Brain microvascular endothelial cell (primary cell): Measurements from ENCODE around the gene RBBP8NL.

Source experiments
- DNase-seq: peaks from one replicate; pipeline ENCODE4 v3.0.0-alpha.2; 2020
- H3K27ac ChIP-seq: fragments of 250-450 bp; sonication (Bioruptor Pico); 2 replicates; pipeline ENCODE4 v1.5.1; 2020; ENCODE audit warnings: mild to moderate bottlenecking, moderate library complexity
- H3K27me3 ChIP-seq: fragments of 250-450 bp; sonication (Bioruptor Pico); replicated peaks from 2 replicates; pipeline ENCODE4 v1.5.1; 2020; ENCODE audit warnings: mild to moderate bottlenecking
- H3K36me3 ChIP-seq: fragments of 250-450 bp; sonication (Bioruptor Pico); replicated peaks from 2 replicates; pipeline ENCODE4 v1.5.1; 2020; ENCODE audit warnings: mild to moderate bottlenecking
- H3K4me3 ChIP-seq: 2 replicates; pipeline ENCODE4 v1.5.1; 2011; ENCODE audit warnings: low read depth, mild to moderate bottlenecking, control low read depth, low read length, moderate library complexity
- in situ Hi-C: cut with HindIII; loops from 2 replicates; pipeline ENCODE4 v1.10.0; 2017; ENCODE audit warnings: low sequenced_read_pairs, low pct_ligation_motif_present
- TF ChIP-seq, protein P1 (sequence below): IDR thresholded peaks from 2 replicates; pipeline ENCODE4 v1.5.1; 2011; ENCODE audit warnings: low read depth, mild to moderate bottlenecking, moderate library complexity, low read length, control low read depth, inconsistent platforms; ENCODE audit errors: missing control alignments

The RBBP8NL gene

DNA sequence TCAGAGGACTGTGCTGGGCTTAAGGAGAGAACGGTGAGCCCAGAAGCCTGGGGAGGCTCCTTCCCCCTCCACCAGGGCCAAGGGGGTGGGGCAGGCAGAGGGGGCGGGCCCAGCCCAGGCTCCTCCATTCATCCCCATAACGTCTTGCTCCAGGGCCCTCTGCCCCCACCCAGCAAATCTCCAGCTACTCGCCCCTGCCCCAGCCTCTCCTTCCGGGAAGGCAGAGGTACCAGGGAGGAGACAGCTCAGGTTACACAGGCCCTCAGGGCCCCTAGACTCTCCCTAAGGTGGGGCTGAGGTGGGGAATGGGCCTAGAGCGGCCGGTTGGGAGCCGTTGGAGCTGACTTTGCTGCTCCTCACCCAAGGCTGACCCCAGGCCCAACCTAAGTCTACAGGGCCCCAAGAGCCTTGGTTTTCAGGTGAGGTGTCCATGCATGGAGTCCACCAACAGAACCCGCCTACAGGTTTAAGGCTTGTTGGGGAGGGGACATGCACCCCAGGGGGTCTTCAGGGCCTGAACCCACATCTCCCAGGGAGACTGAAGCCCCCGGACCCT is 61.4 kb downstream of the RBBP8NL start:
- TF ChIP-seq, protein P1, sequence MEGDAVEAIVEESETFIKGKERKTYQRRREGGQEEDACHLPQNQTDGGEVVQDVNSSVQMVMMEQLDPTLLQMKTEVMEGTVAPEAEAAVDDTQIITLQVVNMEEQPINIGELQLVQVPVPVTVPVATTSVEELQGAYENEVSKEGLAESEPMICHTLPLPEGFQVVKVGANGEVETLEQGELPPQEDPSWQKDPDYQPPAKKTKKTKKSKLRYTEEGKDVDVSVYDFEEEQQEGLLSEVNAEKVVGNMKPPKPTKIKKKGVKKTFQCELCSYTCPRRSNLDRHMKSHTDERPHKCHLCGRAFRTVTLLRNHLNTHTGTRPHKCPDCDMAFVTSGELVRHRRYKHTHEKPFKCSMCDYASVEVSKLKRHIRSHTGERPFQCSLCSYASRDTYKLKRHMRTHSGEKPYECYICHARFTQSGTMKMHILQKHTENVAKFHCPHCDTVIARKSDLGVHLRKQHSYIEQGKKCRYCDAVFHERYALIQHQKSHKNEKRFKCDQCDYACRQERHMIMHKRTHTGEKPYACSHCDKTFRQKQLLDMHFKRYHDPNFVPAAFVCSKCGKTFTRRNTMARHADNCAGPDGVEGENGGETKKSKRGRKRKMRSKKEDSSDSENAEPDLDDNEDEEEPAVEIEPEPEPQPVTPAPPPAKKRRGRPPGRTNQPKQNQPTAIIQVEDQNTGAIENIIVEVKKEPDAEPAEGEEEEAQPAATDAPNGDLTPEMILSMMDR, result no peak
- H3K36me3 ChIP-seq, result no peaks in the 10 kb centered on the region
- H3K27ac ChIP-seq, result no peak overlapping the region
- no peaks in the 10 kb centered on the region for H3K27me3 ChIP-seq
- no peak for DNase-seq
- H3K4me3 ChIP-seq, result peak overlapping the region; percentile 54
- in situ Hi-C loops, result no loop called here

DNA sequence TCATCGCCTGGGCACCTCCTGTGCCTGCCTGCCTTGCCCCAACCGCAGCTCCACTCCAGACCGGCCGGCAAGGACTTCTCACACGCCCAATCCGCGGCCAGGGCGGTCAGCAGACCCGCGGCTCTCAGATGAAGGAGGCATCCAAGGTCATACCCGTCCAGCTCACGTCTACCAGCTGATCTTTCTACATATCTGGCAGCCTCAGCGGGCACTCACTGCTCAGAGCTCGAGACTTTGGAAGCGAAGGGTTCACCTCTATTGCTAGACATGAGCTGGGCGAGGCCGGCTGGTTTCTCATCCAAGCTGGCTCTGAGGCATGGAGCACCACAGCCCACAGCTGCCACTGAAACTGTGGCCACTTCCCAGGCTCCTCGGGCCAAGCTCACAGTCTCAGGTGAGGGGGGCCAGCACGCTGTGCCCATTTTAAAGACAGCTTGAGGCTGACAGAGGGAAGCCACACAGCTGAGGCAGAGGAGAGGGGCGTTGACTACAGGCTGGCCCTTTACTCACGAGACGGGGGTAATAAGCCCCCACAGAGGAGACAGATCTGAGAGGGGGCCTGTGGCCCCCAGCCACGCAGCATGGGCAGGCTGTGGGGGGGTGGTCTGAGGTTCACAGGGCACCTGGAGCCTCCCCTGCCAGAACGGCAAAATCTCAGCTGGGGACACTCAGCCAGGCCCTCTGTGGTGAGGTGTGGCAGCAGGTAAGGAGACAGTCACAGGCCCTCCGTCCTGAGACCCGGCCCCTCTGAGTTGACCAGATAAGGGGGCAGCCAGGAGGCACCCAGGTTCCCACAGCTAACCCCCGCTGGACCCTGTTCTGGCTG is 62.2 kb downstream of the RBBP8NL start:
- Histone ChIP-seq H3K27me3 (no peaks in the 10 kb centered on the region), H3K4me3 (no peak overlapping the region), H3K27ac (peak overlapping the region; percentile 58), H3K36me3 (no peaks in the 10 kb centered on the region)
- in situ Hi-C loops, result no loop called here
- TF ChIP-seq, protein P1, result no peak
- no peak for DNase-seq

DNA sequence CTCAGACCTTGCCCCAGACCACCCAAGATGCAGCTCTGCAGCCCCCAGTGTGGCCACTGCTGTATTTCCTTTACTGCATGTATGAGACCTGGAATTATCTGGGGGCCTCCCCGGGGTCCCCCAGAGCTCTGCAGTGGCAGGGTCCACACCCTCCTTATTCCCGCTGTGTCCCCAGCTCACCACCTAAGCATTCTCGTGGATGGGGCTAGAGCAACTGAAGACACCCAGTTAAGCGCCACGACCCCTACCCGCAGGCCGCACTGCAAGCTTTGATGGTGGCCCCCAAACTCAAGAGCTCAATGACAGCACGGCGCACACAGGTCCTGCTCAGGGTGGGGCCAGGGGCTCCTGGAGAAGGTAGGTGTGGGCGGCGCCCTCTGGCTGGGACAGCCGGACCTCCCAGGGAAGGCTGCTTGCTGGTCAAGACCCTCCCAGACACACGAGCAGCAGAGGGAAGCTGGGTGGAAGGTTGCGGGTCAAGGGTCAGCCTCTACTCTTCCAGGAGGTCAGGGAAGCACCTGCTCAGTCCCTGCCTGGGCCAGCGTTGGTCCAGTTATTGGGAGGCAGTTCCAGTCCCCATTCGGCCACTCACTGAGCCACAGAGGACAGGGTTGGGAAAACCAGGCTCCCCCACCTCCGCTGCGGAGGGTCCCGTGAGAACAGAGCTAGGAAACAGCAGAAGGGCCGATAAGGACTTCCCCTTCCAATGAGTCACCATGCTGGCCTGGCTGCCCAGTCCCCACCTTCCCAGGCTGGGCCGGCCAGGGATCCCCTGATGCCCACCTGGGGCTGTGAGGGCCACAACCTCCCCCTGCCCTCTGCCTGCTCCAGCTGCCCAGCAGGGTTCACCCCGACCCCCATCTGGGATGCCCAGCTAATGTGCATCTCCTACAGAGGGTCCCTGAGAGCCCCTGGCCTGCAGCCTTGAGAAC is 63.2 kb downstream of the RBBP8NL start:
- Histone ChIP-seq H3K27me3 (no peaks in the 10 kb centered on the region), H3K36me3 (no peaks in the 10 kb centered on the region), H3K27ac (peak overlapping the region; percentile 58), H3K4me3 (no peak overlapping the region)
- TF ChIP-seq, protein P1, result no peak
- in situ Hi-C loops, result no loop called here
- DNase-seq, result peak; percentile 57

DNA sequence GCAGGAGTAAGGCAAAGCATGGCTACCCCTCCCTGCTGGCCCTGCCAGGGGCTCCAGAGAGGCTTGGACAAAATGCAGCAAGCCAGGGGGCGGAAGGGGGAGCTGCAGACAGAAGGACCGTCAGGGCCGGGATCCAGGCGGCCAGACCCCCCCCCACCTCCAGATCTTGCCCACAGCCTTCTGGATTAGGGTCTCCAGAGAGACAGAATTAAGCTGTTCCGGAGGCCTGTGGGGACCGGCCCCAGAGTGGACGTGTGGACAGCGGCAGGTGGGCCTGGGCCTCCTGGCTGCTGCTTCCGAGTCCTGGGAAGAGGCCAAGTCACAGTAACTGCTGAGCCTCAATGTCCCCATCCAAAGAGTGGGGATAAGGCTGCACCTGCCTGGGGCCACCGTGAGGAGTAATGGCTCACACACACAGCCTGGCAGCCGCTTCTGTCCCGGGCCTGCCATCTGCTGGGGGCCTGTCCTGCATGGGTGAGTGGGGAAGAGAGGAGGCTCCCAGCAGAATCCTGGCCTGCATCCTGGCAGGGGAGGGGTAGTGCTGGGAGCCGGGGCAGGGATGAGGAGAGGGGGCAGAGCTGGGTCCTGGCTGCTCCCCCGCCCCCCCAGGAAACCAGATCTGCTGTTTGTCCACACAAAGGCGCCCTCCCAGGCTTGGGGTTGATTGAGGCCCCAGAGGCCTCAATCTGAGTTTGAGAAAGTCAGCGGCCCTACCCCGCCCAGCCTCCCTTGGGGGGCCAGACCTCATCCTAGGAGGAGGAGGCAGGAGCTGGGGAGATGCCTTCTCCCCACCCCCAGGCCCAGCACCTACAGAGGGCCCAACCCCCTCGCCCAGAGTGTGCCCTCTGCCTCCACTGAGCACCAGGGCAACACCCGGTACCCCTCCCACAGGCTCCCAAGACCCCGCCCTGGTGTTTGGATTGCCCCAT is 64.1 kb downstream of the RBBP8NL start:
- no peak for DNase-seq

More for the DNA sequence above, 64.1 kb downstream of the RBBP8NL start:
- in situ Hi-C loops, result no loop called here
- H3K36me3 ChIP-seq, result no peaks in the 10 kb centered on the region
- TF ChIP-seq, protein P1, result peak; percentile 22
- no peak overlapping the region for H3K4me3 ChIP-seq
- H3K27ac ChIP-seq, result no peak overlapping the region
- H3K27me3 ChIP-seq, result no peaks in the 10 kb centered on the region
